Ishikawa (cell line): Measurements from ENCODE around the gene PLG.

Experiments used
- EGR1 ChIP-seq: IDR thresholded peaks from 2 replicates; pipeline ENCODE4 v1.6.1; 2012
- MAX ChIP-seq: IDR thresholded peaks from 2 replicates; pipeline ENCODE4 v1.6.1; 2012
- REST ChIP-seq: IDR thresholded peaks from 2 replicates; pipeline ENCODE4 v1.6.1; 2012; ENCODE audit warnings: low read depth, mild to moderate bottlenecking
- TAF1 ChIP-seq: IDR thresholded peaks from 2 replicates; pipeline ENCODE4 v1.6.1; 2012; ENCODE audit warnings: low read depth, mild to moderate bottlenecking
- TCF12 ChIP-seq: IDR thresholded peaks from 2 replicates; pipeline ENCODE4 v1.6.1; 2012; ENCODE audit warnings: low read depth
- USF1 ChIP-seq: IDR thresholded peaks from 2 replicates; pipeline ENCODE4 v1.6.1; 2012
- YY1 ChIP-seq: IDR thresholded peaks from 2 replicates; pipeline ENCODE4 v1.6.1; 2012; ENCODE audit warnings: low read depth

GRCh38 chr6:160783741-160784140 is 81.7 kb downstream of the PLG start:
- TF ChIP-seq TCF12 (no peak), MAX (no peak), YY1 (no peak), USF1 (no peak), REST (no peak), EGR1 (no peak), TAF1 (no peak)
